Activated CD8-positive, alpha-beta T cell treated with anti-CD3 and anti-CD28 coated beads, Interleukin-2, amount 10 ng/mL, durations not matched to agents 7 days and 5 days (primary cell): ENCODE data around the gene TGFB2. TPM values are rescaled to one million over a fixed set of nuclear protein-coding genes. Genes with fewer than 3 reads are reported as not detected.

Experiments used
- ATAC-seq: fragments of 150-1000 bp; cut with Tn5 transposase; one replicate; pipeline ENCODE4 v1.10.0; 2021; ENCODE audit warnings: moderate library complexity
- CTCF ChIA-PET: fragments of 350-600 bp; sonication (Branson Sonifier 250); formaldehyde crosslinking; loops from one replicate; lab custom pipeline; 2021; ENCODE audit warnings: antibody characterized with exemption; lab: Charles Lee
- POLR2A ChIA-PET: fragments of 350-600 bp; sonication (Branson Sonifier 250); formaldehyde crosslinking; loops from one replicate; lab custom pipeline; 2021; ENCODE audit warnings: antibody characterized with exemption; lab: Charles Lee
- DNase-seq: peaks from one replicate; pipeline ENCODE4 v3.0.0-alpha.2; 2020
- H3K27ac Mint-ChIP-seq: one replicate; pipeline ENCODE4 v1.8.0; 2021; ENCODE audit warnings: mild to moderate bottlenecking, mixed read lengths
- H3K27me3 Mint-ChIP-seq: one replicate; pipeline ENCODE4 v1.8.0; 2021; ENCODE audit warnings: low read depth, mixed read lengths
- H3K36me3 Mint-ChIP-seq: one replicate; pipeline ENCODE4 v1.8.0; 2021; ENCODE audit warnings: low read depth, mixed read lengths
- H3K4me1 Mint-ChIP-seq: one replicate; pipeline ENCODE4 v1.8.0; 2021; ENCODE audit warnings: low read depth, mixed read lengths
- H3K4me3 Mint-ChIP-seq: one replicate; pipeline ENCODE4 v1.8.0; 2021; ENCODE audit warnings: mild to moderate bottlenecking, mixed read lengths
- H3K9me3 Mint-ChIP-seq: one replicate; pipeline ENCODE4 v1.8.0; 2022; ENCODE audit warnings: mixed read lengths; ENCODE audit not compliant: insufficient read depth
- total RNA-seq, 2 experiments: library from RNA; stranded (reverse); gene quantifications; one replicate each; pipeline ENCODE4 v1.2.3, GENCODE V29; 2021

TGFB2 gene
- total RNA-seq, 2 experiments from 2014 or later: not detected

DNA sequence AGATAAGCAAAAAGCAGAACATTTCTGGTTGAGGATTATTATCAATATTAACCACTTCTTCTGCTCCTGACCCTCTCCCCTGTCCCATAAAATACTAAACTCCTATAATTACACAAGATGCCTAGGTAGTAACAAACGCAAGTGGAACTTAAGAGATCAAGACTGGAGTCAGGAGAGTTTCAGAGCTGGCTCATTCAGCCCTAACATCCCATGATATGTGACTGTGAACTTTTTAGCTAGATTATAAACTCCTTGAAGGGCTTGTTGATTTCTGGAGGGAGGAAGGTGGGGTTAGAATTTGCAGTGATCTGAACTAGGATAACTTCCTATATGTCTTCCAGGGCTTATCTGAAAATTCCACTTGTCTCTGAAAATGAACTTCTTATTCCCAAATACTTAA, 130.6 kb downstream of the TGFB2 start:
- no peak for DNase-seq
- no peaks in the 10 kb centered on the region for H3K9me3 Mint-ChIP-seq
- ChIA-PET CTCF (no interaction called here), POLR2A (no interaction called here)
- no peak overlapping the region for H3K4me3 Mint-ChIP-seq
- H3K27ac Mint-ChIP-seq: no peak overlapping the region
- peaks cover 2% of the 10 kb centered on the region for H3K27me3 Mint-ChIP-seq
- ATAC-seq: no peak
- no peaks in the 10 kb centered on the region for H3K36me3 Mint-ChIP-seq
- peaks cover 12% of the 10 kb centered on the region for H3K4me1 Mint-ChIP-seq

DNA sequence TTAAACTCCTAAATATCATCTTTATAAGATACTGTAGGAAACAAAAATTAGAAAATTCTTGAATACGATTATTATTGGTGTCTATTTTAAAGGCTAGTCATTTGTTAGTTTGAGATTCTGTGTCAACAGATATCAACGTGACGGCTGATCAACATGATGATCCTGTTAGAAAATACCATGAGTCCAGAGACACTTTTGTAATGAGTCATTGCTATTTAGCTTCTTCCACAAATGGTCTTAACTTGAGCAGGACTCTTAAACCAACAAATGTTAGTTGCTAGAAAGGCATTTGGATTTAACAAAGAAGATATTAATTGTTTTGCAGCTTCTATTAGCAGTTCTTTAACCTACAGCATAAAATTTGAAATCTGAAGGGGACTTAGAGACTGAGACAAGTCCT, 131.2 kb downstream of the TGFB2 start:
- ATAC-seq (no peak), DNase-seq (no peak)
- Mint-ChIP-seq H3K9me3 (no peaks in the 10 kb centered on the region), H3K4me1 (peaks cover 12% of the 10 kb centered on the region), H3K4me3 (no peak overlapping the region), H3K27me3 (peaks cover 2% of the 10 kb centered on the region), H3K36me3 (no peaks in the 10 kb centered on the region), H3K27ac (no peak overlapping the region)
- ChIA-PET POLR2A (no interaction called here), CTCF (no interaction called here)

DNA sequence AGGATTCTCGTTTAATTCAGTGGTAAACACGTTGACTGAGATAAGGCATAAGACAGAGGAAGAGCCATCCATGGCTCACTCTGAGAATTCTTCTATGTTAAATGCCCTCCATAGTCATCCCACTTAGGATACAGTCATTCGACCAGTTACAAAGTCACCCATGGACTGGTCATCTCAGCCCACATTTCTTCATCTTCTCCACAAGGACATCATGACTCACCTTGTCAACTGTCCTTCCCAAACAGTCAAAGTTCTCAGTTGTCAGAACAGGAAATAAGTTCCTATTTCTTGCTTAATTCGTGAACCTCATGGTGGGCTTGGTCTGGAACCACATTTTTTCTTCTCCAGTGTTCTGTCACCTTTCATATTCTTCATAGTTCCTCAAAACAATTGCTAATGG, 133.2 kb downstream of the TGFB2 start:
- Mint-ChIP-seq H3K27ac (no peak overlapping the region), H3K36me3 (no peaks in the 10 kb centered on the region), H3K9me3 (no peaks in the 10 kb centered on the region), H3K4me1 (peaks cover 8% of the 10 kb centered on the region), H3K4me3 (no peak overlapping the region), H3K27me3 (peaks cover 2% of the 10 kb centered on the region)
- ChIA-PET POLR2A (no interaction called here), CTCF (interaction anchor here (0.6 kb wide), 1 partner anchor 9 kb away, joined by 3 read pairs; no protein-coding TSS in a partner anchor)
- DNase-seq (no peak), ATAC-seq (no peak)

DNA sequence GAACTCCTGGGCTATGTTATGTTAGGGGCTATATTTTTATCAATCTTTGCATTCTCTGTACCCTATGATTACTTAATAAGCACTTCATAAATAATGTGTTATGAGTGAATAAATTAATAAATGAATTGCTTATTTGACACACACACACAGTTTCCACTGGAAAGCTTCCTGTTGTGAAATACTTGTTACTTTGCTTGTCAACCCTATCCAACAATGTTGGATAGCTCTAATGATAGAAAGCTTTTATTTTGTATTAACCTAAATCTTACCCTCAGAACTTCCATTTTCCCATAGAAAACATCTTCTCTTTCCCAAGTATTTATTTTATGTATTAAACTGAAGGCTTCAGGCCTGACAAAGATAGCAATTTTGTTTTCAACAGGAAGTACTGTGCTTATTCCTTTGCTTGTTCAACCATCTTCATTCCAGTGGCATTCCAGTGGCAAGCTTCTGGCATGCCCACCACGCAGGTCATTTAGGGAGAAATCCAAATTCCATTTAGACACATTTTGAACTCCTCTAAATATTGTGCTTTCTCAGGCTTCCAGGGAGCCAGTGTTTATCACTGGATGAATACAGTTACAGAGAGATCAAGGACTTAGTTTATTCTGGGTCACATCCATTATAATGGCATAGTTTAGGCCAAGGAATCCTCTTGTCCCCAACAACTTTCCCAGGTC, 134.4 kb downstream of the TGFB2 start:
- H3K36me3 Mint-ChIP-seq: no peaks in the 10 kb centered on the region
- POLR2A ChIA-PET: no interaction called here
- no peak for ATAC-seq
- H3K4me1 Mint-ChIP-seq: no peaks in the 10 kb centered on the region
- H3K27ac Mint-ChIP-seq: no peak overlapping the region
- no peak overlapping the region for H3K4me3 Mint-ChIP-seq
- no peak for DNase-seq
- no peaks in the 10 kb centered on the region for H3K9me3 Mint-ChIP-seq
- peaks cover 2% of the 10 kb centered on the region for H3K27me3 Mint-ChIP-seq
- CTCF ChIA-PET: no interaction called here

DNA sequence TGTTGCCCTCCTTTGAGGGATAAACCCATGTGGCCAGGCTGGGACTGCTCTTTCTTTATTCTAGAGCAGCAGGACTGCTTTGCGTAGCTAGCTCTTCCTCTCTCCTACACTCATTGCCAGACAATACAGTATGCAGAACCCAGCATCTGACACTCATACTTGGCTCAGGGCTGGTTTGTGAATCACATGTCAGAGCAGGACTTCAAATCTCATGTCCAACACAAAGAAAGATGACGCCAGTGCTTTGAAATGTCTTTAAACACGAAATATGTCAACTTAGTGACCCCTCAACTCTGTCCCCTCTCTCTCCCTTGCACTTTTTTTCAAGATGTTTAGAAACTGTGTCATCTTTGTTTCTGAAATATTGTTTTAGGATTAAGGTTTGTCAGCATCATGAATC, 135.0 kb downstream of the TGFB2 start:
- H3K4me3 Mint-ChIP-seq: no peak overlapping the region
- DNase-seq (no peak), ATAC-seq (no peak)
- ChIA-PET CTCF (no interaction called here), POLR2A (no interaction called here)
- no peaks in the 10 kb centered on the region for H3K4me1 Mint-ChIP-seq
- no peaks in the 10 kb centered on the region for H3K36me3 Mint-ChIP-seq
- no peaks in the 10 kb centered on the region for H3K9me3 Mint-ChIP-seq
- peaks cover 2% of the 10 kb centered on the region for H3K27me3 Mint-ChIP-seq
- no peak overlapping the region for H3K27ac Mint-ChIP-seq

DNA sequence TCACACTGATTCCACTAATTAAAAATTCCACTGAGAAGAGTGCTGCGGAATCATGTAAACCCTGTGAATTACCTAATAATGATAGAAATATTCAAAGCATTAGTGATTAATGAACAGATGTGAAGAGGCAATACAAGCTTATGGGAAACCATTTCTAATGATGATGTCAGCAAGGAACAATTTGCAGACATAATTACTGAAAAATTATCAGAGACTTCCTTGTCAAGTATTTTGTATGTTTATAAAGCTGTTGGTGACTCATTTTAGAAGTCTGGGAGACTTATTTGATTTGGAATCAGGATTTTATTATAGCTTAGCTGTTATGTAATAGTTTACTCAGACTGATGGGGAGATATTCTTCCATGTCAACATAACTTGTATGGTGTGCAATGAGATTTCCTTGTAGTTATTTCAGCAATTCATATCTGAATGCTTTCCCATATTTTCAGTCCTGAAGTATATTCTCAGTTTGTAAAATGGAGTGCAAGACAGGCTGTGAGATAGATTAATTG, 135.5 kb downstream of the TGFB2 start:
- no peak for ATAC-seq
- CTCF ChIA-PET: interaction anchor here (1.1 kb wide), 1 partner anchor 181 kb away, joined by 3 read pairs; no protein-coding TSS in a partner anchor
- Mint-ChIP-seq H3K27ac (no peak overlapping the region), H3K36me3 (no peaks in the 10 kb centered on the region), H3K4me3 (no peak overlapping the region), H3K27me3 (peaks cover 2% of the 10 kb centered on the region), H3K4me1 (no peaks in the 10 kb centered on the region), H3K9me3 (no peaks in the 10 kb centered on the region)
- no peak for DNase-seq
- POLR2A ChIA-PET: no interaction called here

DNA sequence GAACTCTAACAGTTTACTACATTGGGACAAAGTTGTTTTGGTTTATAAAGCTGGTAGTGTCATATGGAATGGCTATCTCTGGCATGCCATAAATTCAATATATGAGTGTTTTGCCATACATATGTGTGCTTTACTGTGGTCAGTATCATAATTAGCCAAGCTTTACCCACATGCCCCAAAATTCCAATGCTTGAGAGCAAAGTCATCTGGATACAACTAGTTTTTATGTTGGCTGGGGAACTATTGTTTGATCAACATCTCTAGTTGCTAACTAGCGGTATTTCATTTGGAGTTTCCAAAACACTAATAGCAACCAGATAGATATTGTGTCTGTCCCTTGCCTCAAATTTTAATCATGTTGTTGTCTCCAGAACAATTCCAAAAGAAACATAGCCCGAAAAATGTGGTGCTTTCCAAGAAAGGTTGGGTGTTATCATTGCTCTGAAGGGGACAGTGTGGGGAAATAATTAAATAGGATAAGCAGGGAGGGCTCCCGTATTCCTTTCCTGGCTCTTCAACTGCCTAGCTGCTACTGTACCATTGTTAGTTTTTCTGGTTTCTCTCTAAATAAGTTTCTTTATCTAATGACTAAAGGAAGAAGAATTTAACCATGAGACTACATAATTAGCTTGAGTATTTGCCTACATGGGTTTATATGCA, 136.1 kb downstream of the TGFB2 start:
- H3K27ac Mint-ChIP-seq: no peak overlapping the region
- POLR2A ChIA-PET: no interaction called here
- H3K4me1 Mint-ChIP-seq: no peaks in the 10 kb centered on the region
- no peaks in the 10 kb centered on the region for H3K9me3 Mint-ChIP-seq
- no peak for ATAC-seq
- no peaks in the 10 kb centered on the region for H3K36me3 Mint-ChIP-seq
- peaks cover 2% of the 10 kb centered on the region for H3K27me3 Mint-ChIP-seq
- no peak overlapping the region for H3K4me3 Mint-ChIP-seq
- CTCF ChIA-PET: interaction anchor here (1.1 kb wide), 2 partner anchors 152 to 182 kb away, joined by 3 read pairs; no protein-coding TSS in a partner anchor
- no peak for DNase-seq

DNA sequence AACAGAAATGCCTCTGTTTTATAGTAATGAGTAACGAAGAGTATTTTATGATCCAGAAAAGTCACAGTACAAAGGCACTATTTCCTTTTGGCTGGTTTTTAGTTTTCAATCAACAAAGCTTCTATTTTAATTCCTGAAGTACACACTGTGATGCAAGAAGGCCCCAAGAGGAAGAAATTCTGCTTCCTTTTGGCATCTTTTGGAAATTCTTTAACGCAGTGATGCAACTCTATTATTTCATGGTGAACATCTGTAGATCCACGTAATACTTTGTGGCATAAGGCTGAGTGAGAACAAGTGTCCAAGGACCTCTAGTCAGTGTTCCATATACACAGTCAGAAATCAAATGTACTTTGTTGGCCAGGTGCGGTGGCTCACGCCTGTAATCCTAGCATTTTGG, 137.5 kb downstream of the TGFB2 start:
- POLR2A ChIA-PET: no interaction called here
- Mint-ChIP-seq H3K27ac (no peak overlapping the region), H3K36me3 (no peaks in the 10 kb centered on the region), H3K4me1 (no peaks in the 10 kb centered on the region), H3K27me3 (peaks cover 2% of the 10 kb centered on the region), H3K9me3 (no peaks in the 10 kb centered on the region), H3K4me3 (no peak overlapping the region)
- ATAC-seq (no peak), DNase-seq (no peak)
- CTCF ChIA-PET: no interaction called here

DNA sequence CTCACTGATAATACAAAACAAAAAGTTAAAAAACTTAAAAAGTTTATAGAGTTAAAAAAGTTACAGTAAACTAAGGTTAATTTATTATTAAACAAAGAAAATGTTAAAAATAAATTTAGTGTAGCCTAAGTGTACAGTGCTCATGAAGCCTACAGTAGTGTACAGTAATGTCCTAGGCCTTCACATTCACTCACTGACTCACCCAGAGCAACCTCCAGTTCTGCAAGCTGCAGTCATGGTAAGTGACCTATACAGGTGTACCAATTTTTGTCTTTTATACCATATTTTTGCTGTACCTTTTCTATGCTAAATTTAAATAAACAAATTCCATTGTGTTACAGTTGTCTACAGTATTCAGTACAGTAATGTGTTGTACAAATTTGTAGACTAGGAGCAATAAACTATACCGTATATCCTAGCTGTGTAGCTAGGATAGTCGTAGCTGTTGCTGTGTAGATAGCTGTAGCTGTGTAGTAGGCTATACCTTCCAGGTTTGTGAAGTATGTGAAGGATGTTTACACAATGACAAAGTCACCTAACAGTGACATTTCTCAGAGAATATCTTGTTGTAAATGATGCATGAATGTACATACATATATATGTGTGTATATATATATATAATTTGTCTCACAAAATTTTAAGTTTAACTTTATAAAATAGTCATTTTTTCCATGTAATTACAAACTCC, 140.2 kb downstream of the TGFB2 start:
- ATAC-seq (no peak), DNase-seq (no peak)
- H3K4me3 Mint-ChIP-seq: no peak overlapping the region
- no peaks in the 10 kb centered on the region for H3K36me3 Mint-ChIP-seq
- POLR2A ChIA-PET: no interaction called here
- no peaks in the 10 kb centered on the region for H3K9me3 Mint-ChIP-seq
- CTCF ChIA-PET: no interaction called here
- H3K27me3 Mint-ChIP-seq: no peaks in the 10 kb centered on the region
- no peaks in the 10 kb centered on the region for H3K4me1 Mint-ChIP-seq
- no peak overlapping the region for H3K27ac Mint-ChIP-seq

DNA sequence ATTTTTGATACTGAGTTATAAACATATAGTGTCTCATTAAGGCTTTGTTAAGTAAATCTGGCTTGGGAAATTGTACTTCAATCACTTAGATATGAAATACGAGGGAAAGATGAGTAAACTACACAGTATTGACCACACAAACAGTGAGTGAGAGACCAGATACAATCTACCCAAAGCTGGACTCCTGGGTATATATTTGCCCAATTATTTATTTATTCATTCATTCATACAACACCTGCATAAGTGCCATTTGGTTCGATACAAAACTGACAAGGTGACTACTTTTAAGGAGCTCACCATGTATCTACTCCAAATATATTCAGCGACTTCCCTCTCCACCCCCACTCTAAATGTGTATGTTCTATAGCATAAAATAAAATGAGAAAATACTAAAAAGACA, 143.4 kb downstream of the TGFB2 start:
- ChIA-PET CTCF (no interaction called here), POLR2A (no interaction called here)
- Mint-ChIP-seq H3K36me3 (no peaks in the 10 kb centered on the region), H3K4me1 (no peaks in the 10 kb centered on the region), H3K27me3 (peaks cover 3% of the 10 kb centered on the region), H3K27ac (no peak overlapping the region), H3K4me3 (no peak overlapping the region), H3K9me3 (no peaks in the 10 kb centered on the region)
- DNase-seq (no peak), ATAC-seq (no peak)

DNA sequence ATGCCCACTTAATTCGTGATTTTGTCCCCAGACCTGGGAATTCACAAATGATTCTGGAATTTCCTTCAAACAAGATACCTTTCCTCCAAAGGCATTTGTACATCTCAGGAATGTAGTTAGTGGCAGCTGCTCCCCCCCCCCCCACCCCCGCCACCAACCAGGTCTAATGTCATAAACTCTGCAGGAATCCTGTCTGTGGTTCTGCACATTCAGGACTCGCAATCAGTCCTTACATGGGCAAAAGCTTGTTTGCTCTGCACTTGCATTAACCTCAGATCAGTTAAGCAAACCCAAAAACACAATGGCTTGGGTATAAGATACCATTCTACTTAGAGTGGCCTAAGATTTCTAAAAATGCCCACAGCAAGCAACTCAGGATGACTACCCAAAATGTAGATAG, 143.8 kb downstream of the TGFB2 start:
- Mint-ChIP-seq H3K9me3 (no peaks in the 10 kb centered on the region), H3K4me3 (no peak overlapping the region), H3K4me1 (no peaks in the 10 kb centered on the region), H3K36me3 (no peaks in the 10 kb centered on the region), H3K27ac (no peak overlapping the region), H3K27me3 (peaks cover 3% of the 10 kb centered on the region)
- CTCF ChIA-PET: no interaction called here
- DNase-seq (no peak), ATAC-seq (no peak)
- POLR2A ChIA-PET: no interaction called here

DNA sequence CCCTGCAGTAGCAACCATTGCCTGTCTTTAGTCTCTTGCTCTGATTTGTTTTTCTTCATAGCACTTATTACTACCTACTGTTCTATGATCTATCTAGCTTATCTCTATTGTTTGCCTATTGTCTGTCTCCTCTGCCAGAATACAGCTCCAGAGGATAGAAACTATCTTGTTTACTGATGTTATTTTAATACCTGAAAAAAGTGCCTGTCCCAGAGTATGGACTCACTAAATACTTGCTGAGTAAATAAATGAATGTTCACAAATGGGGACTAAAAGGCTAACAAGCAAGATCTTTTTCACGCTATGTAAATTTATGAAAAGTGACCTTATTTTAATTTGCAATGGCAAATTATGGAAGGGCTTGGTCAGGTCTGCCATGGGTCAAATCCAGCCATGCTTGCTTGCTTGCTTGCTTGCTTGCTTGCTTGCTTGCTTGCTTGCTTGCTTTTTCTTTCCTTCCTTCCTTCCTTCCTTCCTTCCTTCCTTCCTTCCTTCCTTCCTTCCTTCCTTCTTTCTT, 145.3 kb downstream of the TGFB2 start:
- DNase-seq: no peak
- peaks cover 3% of the 10 kb centered on the region for H3K27me3 Mint-ChIP-seq
- no peak for ATAC-seq
- H3K4me1 Mint-ChIP-seq: no peaks in the 10 kb centered on the region
- H3K9me3 Mint-ChIP-seq: no peaks in the 10 kb centered on the region
- H3K36me3 Mint-ChIP-seq: no peaks in the 10 kb centered on the region
- ChIA-PET CTCF (no interaction called here), POLR2A (no interaction called here)
- no peak overlapping the region for H3K27ac Mint-ChIP-seq
- H3K4me3 Mint-ChIP-seq: no peak overlapping the region
